NCI-H524 (cell line): ENCODE results near the gene TNS2.
"Not testable (repeated sequence)": the region's sequence is repeated elsewhere in the genome, so short reads cannot be mapped to it uniquely, and the experiment has no call there.

ENCODE experiments used
- DNase-seq, 2 experiments: peaks; one replicate each; lab custom pipeline; 2025; lab: John Stamatoyannopoulos, UW

The TNS2 gene

DNA sequence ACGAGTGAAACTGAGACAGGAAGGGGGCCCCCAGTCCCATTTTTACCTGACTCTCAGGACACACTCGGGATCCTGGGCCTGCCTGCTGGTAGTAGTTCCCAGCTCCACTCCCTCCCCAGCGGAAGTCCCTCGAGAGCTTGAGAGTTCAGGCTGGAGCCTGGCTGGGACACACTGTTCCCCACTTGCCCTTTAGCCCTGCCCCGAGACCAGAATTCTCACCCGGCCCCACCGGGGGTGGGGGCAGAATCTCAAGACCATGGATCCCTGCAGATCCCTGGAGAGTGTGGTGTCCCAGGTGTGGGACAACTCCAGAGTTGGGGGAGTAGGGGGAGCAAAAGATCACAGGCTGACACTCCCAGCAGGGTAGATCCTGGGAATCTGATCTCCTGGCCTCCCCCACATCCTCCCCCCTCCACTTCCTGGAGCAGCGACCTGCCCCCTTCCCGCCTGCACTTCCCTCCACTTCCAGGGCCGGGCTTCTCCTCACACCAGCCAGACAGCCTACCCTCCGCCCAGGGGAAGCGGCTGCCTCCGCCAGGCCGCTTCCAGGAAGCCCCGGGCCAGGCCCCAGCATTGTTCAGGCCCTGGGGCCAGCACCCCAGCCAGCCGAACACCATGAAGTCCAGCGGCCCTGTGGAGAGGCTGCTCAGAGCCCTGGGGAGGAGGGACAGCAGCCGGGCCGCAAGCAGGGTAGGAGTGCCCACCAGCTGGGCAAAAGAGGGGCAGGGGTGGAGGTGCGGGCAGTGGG is at the start of gene TNS2:
Gene TNS2, plus strand, starts transcription at position 495 of the 748 bp plus-strand sequence. Its CDS starts 121 bp downstream, at position 616.
- no peak for DNase-seq

- DNase-seq, result no peak
Observed at GRCh38 chr12:53004178-53004577, 45.7 kb upstream of the TNS2 start.

DNA sequence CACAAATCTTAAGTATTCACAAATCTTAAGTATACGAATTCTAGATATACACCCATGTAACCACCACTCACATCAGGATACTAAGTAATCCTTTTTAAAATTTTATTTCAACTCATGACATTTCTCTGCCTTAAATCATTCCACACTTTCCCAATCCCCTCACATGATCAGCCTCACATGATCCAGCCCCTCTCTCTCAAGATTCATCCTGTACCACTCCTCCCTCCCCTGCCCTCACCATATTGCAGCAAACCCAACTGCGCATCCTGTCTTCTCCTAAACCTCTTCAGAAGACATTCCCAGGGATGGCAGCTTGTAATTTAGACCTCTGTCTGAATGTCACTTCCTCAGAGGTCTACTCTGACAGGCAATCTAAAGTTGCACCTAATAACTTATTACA is 45.3 kb upstream of the TNS2 start:
- no peak for DNase-seq

GRCh38 chr12:53005215-53005985 is 44.5 kb upstream of the TNS2 start:
- DNase-seq, result no peak

DNA sequence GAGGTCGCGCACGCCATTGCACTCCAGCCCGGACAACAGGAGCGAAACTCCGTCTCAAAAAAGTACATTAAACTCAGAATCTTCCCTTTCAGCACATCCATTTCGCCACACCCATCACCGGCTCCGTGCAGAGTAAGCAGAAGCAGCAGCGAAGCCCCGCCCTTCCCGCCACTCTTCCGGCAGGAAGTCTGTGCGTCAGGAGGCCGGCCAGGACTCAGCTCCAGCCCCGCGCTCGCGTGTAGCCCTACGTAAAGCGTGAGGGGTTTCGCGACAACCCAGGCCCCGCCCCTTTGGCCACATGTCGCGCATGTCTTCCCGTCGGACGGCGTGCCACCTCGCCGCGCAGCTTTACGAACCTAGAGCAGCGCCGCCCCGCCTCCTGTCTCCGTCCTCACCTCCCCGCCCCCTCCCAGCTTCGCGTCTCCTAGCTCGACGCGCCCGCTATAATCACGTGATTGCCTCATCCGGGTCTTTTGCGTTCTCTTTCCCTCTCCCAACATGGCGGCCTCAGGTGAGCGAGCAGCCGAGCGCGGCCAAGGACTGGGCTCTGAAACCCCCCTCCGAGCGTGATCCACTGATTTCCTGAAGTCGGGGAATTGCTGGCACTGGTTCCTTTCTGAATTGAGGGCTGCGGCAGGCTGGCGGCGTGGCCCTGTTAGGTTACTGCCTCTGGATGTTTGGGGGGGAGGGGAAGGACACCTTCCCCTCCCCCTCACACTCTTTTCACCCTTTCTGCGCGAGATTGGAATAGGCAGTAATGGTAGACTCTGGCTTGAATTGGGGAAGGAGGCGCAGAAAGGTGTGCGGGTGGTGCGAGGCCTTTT is 43.7 kb upstream of the TNS2 start, which contains the start of gene EIF4B:
Gene EIF4B, plus strand, starts transcription at position 471 of the 824 bp plus-strand sequence. Its CDS starts 28 bp downstream, at position 499.
- DNase-seq, result peak; percentile 97 to 99

GRCh38 chr12:53006810-53007309 is 43.0 kb upstream of the TNS2 start:
- DNase-seq, result peak; percentile 59 to 78

DNA sequence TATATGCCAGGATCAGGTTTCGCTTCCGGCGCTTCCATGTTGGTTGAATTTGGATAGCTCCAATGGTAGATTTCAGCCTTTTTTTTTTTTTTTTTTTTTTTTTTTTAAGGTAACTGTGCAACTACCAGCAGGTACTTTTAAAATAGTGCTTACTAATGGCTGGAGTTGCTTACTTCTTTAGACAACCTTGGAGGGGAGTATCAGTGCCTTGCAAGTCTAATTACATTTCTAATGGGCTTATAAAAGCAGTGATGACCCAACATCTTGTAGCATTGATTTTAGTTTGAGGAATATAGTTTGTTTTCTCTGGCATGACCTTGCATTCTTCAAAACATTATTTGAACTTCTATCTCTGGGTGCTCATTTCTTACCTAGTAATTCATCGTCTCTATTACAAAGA is 42.5 kb upstream of the TNS2 start:
- DNase-seq, result no peak

- DNase-seq, result not testable (repeated sequence)
Observed at GRCh38 chr12:53008760-53009159, 41.1 kb upstream of the TNS2 start.

GRCh38 chr12:53010955-53011354 is 38.9 kb upstream of the TNS2 start:
- DNase-seq, result no peak

DNA sequence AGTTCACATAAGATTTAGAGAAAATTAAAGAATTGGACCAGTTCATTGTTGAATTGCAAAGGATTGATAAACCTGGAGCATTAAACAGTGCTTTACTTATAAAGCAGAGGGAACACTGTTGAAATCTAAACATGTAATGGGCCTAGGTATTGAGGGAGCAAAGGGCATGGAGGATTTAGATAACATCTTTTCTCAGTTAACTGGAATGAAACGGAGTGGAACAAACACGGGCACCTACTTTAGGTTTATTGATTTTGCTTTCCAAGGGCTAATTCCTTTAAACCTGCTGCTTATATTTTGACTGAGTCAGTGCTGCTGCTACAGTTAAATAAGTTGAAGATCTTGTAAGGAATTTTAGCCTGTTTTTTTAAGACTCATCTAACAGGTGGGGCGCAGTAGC is 38.0 kb upstream of the TNS2 start:
- DNase-seq, result no peak

GRCh38 chr12:53012928-53013327 is 36.9 kb upstream of the TNS2 start:
- no peak for DNase-seq

- no peak for DNase-seq
Observed at GRCh38 chr12:53014709-53015108, 35.2 kb upstream of the TNS2 start.

GRCh38 chr12:53025250-53025649 is 24.6 kb upstream of the TNS2 start:
- no peak for DNase-seq

- not testable (repeated sequence) for DNase-seq
Observed at GRCh38 chr12:53027014-53027413, 22.9 kb upstream of the TNS2 start.

DNA sequence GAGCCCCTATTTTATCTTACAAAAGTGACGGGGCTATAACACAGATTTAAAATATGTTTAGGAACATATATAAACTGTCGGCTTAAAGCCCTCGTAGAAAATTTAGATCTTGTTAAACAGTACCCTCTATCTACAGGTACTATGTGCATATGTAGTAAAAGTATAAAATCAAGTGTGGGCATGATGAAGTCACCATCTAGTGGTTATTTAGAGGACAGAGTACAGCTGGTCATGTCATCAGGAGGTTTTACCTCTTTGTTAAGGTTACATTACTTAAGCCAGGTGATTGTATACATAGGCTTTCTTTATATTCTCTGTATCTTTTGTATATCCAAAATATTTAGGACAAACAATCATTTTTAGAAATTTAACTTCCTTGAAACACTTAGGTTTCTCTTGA is 18.2 kb upstream of the TNS2 start:
- no peak for DNase-seq

DNA sequence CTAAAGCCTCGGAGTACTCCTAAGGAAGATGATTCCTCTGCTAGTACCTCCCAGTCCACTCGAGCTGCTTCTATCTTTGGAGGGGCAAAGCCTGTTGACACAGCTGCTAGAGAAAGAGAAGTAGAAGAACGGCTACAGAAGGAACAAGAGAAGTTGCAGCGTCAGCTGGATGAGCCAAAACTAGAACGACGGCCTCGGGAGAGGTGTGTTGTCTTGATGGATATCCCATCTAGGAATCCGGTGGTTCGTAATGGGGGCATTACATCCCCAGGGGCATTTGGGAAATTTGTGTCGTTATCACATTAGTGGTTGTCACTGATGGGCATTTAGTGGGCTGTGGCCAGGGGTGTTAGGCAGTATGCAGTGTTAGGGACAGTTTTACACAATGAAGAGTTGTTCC is 16.0 kb upstream of the TNS2 start:
- DNase-seq, result not testable (repeated sequence)

DNA sequence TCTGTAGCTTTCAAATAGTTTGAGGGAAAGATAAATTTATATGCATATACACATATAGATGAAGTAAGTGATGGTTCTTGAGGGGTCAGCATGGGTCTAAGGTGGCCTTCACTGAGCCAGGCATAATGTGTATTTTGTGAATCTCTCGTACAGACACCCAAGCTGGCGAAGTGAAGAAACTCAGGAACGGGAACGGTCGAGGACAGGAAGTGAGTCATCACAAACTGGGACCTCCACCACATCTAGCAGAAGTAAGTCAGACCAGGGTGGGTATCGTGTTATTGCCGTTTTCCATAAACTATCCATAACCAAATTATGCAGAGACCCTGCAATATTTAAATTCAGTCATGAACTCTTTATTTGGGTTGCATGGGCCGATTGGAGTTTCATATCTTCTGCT is 15.4 kb upstream of the TNS2 start:
- no peak for DNase-seq

DNA sequence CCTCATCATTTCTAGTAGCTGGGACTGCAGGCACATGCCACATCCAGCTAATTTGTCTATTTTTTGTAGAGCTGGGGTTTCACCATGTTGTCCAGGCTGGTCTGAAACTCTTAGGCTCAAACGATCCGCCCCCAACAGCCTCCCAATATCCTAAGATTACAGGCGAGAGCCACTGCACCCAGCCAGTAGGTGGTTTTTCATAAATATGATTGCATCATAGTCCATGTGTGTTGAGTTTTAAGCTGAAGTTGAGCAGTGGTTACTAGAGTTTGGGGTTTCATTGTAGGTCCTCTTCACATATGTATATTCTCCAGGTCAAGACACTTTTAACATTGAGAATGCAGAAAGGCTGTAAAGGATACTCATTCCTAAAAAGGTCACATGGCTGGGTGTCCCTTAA is 13.1 kb upstream of the TNS2 start:
- DNase-seq, result no peak

DNA sequence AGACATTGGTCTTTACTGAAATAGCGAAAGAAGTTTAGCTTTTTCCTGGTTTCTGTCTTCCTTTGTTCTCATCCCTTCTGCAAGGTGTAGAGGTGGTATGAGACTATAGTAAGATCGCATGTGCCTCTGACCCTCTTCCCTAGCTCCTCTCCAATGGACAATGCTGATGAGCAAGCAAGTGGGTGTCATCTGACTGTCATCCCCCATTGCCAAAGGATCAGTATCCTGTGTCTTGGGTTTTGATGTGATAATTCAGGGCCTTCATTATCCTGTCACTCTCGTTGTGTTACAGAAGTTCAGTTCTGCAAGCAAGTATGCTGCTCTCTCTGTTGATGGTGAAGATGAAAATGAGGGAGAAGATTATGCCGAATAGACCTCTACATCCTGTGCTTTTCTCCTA is 10.0 kb upstream of the TNS2 start:
- DNase-seq, result no peak

DNA sequence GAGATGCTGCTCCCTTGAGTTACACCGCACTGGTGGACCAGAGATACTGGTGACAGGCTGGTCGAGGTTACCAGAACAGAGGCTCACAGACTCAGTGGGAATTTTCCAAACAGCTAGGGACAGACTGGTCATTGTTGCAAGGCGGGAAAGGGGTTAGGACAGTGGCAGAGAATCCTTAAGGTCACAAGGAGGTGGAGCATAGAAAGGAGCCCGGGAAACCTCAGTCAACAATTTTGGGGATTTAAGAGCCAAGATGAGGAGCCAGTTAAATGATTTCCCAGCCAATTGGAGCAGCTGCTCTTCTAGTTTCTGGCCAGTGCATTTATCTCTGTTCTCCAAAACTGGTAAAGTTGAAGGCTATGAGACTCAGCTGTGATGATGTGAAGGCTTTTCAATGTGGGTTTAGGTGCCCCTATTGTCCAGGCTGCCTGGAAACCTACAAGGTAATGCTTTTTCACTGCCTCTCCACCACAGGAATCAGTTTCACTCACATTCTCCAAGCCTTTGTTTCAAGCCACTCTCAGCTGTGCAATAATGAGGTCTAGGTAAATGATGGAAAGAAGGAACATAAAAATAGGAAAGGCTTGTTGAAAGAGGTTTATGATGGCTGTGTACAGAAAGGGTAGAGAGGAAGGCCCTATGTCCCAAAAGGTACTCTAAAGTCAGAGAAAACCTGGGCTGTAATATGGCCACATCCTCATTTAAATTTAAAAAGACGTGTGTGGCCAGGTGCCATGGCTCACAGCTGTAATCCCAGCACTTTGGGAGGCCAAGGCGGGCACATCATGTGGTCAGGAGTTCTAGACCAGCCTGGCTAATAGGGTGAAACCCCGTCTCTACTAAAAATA is 7.0 kb upstream of the TNS2 start:
- no peak for DNase-seq

GRCh38 chr12:53044052-53044581 is 5.7 kb upstream of the TNS2 start:
- peak in 1 of 2 experiments; percentile 20 for DNase-seq
